ENCODE data around the gene GJA9.

DNA sequence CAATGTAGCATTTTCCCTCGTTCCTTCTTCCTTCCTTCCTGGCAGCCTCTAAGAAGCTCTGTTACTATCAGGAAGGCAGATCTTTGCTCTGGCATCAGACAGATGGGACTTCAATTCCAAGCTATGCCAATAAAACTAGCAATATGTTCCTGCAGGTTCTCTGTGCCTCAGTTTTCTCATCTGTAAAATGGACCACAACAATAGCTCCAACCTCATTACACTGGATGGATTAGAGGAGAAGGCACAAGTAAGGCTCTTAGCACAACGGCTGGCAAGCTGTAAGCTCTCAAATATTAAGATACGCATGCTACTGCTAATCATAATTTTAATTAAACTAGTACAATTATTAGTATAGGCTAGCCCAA is 49.0 kb downstream of the GJA9 start:
- no peak for TF ChIP-seq NFIC (IDR thresholded peaks at IDR 0.05)
- no peak for TF ChIP-seq EGR1 (IDR thresholded peaks at IDR 0.05)
- TF ChIP-seq, protein P1, sequence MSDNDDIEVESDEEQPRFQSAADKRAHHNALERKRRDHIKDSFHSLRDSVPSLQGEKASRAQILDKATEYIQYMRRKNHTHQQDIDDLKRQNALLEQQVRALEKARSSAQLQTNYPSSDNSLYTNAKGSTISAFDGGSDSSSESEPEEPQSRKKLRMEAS (IDR thresholded peaks at IDR 0.05): no peak
- no peak for TF ChIP-seq EP300 (IDR thresholded peaks at IDR 0.05; ENCODE audit: borderline replicate concordance)
- TF ChIP-seq, protein P2, sequence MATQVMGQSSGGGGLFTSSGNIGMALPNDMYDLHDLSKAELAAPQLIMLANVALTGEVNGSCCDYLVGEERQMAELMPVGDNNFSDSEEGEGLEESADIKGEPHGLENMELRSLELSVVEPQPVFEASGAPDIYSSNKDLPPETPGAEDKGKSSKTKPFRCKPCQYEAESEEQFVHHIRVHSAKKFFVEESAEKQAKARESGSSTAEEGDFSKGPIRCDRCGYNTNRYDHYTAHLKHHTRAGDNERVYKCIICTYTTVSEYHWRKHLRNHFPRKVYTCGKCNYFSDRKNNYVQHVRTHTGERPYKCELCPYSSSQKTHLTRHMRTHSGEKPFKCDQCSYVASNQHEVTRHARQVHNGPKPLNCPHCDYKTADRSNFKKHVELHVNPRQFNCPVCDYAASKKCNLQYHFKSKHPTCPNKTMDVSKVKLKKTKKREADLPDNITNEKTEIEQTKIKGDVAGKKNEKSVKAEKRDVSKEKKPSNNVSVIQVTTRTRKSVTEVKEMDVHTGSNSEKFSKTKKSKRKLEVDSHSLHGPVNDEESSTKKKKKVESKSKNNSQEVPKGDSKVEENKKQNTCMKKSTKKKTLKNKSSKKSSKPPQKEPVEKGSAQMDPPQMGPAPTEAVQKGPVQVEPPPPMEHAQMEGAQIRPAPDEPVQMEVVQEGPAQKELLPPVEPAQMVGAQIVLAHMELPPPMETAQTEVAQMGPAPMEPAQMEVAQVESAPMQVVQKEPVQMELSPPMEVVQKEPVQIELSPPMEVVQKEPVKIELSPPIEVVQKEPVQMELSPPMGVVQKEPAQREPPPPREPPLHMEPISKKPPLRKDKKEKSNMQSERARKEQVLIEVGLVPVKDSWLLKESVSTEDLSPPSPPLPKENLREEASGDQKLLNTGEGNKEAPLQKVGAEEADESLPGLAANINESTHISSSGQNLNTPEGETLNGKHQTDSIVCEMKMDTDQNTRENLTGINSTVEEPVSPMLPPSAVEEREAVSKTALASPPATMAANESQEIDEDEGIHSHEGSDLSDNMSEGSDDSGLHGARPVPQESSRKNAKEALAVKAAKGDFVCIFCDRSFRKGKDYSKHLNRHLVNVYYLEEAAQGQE (IDR thresholded peaks at IDR 0.05; ENCODE audit: low read depth): no peak
- TF ChIP-seq TCF12 (IDR thresholded peaks at IDR 0.05; ENCODE audit: low read depth): no peak
- no peak for TF ChIP-seq RAD21 (IDR thresholded peaks at IDR 0.05; ENCODE audit: low read depth)
- TF ChIP-seq FOXM1 (IDR thresholded peaks at IDR 0.05; ENCODE audit: borderline replicate concordance, low read depth): no peak
